ENCODE measurements around the gene DERA.

DNA sequence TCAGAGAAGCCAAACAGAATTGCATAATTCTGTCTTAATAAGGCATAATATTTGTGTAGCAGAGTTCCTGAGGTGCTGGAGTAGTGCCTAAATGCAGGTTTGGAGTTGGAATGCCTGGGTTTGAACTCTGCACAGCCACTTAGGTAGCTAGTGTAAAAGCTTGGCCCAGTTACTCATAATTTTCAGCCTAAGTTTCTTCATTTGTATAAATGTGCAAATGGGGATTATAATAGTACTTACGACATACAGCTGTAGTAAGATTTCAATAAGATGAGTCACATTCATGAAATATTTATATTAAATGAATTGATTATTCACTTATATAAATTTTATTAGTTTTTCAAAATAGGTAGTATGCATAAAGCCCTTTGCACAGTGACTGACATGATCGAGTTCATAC lies 175.8 kb downstream of the DERA start:
- TF ChIP-seq, protein P1, sequence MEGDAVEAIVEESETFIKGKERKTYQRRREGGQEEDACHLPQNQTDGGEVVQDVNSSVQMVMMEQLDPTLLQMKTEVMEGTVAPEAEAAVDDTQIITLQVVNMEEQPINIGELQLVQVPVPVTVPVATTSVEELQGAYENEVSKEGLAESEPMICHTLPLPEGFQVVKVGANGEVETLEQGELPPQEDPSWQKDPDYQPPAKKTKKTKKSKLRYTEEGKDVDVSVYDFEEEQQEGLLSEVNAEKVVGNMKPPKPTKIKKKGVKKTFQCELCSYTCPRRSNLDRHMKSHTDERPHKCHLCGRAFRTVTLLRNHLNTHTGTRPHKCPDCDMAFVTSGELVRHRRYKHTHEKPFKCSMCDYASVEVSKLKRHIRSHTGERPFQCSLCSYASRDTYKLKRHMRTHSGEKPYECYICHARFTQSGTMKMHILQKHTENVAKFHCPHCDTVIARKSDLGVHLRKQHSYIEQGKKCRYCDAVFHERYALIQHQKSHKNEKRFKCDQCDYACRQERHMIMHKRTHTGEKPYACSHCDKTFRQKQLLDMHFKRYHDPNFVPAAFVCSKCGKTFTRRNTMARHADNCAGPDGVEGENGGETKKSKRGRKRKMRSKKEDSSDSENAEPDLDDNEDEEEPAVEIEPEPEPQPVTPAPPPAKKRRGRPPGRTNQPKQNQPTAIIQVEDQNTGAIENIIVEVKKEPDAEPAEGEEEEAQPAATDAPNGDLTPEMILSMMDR (conservative IDR thresholded peaks at IDR 0.05 in 1 of 2, IDR thresholded peaks at IDR 0.05 in 1 of 2; ENCODE audit: low read depth in 1 of 2, low read length in 2 of 2): no peak
- no peak for TF ChIP-seq EZH2 (IDR thresholded peaks at IDR 0.05; ENCODE audit: low read length, missing control alignments)

Measured in fibroblast of lung (primary cell).